Chondrocyte (in vitro differentiated cells): ENCODE data around the gene SF3A2. TPM values are rescaled to one million over a fixed set of nuclear protein-coding genes. Genes with fewer than 3 reads are reported as not detected.

Experiments used
- DNase-seq: peaks from one replicate; pipeline ENCODE4 v3.0.0; 2021; ENCODE audit warnings: mixed read lengths, low spot score
- H3K27ac Mint-ChIP-seq: one replicate; pipeline ENCODE4 v1.8.0; 2021; ENCODE audit warnings: mild to moderate bottlenecking, moderate library complexity, mixed read lengths; ENCODE audit not compliant: unreplicated experiment
- H3K27me3 Mint-ChIP-seq: 2 replicates; pipeline ENCODE4 v1.8.0; 2021; ENCODE audit warnings: low read depth, mixed read lengths
- H3K36me3 Mint-ChIP-seq: 2 replicates; pipeline ENCODE4 v1.8.0; 2021; ENCODE audit warnings: low read depth, mixed read lengths
- H3K4me1 Mint-ChIP-seq: 2 replicates; pipeline ENCODE4 v1.8.0; 2021; ENCODE audit warnings: low read depth, mild to moderate bottlenecking, mixed read lengths
- H3K4me3 Mint-ChIP-seq: one replicate; pipeline ENCODE4 v1.8.0; 2021; ENCODE audit warnings: mild to moderate bottlenecking, moderate library complexity, mixed read lengths; ENCODE audit not compliant: unreplicated experiment
- H3K9me3 Mint-ChIP-seq: 2 replicates; pipeline ENCODE4 v1.8.0; 2021; ENCODE audit warnings: low read depth, mixed read lengths
- CTCF ChIP-seq: fragments of 200-600 bp; sonication (generic); IDR thresholded peaks from 2 replicates; pipeline ENCODE4 v1.5.0; 2021; ENCODE audit warnings: antibody characterized with exemption, mild to moderate bottlenecking, moderate library complexity
- total RNA-seq: library from RNA; stranded (reverse); gene quantifications from 3 replicates; pipeline ENCODE4 v1.2.1, GENCODE V29; 2021

SF3A2 gene
- total RNA-seq, 1 donor from 2014 or later, result 71.2 TPM

- H3K36me3 Mint-ChIP-seq, result peaks cover 7% of the 10 kb centered on the region
- no peaks in the 10 kb centered on the region for H3K27me3 Mint-ChIP-seq
- H3K4me3 Mint-ChIP-seq, result no peak overlapping the region
- no peaks in the 10 kb centered on the region for H3K9me3 Mint-ChIP-seq
- H3K4me1 Mint-ChIP-seq, result peaks cover 26% of the 10 kb centered on the region
- peak; percentile 90 for DNase-seq
- H3K27ac Mint-ChIP-seq, result no peak overlapping the region
- TF ChIP-seq CTCF, result no peak
These were observed 45.7 kb upstream of the SF3A2 start for GRCh38 chr19:2190848-2191455.

- peaks cover 19% of the 10 kb centered on the region for H3K4me1 Mint-ChIP-seq
- H3K27ac Mint-ChIP-seq, result no peak overlapping the region
- no peaks in the 10 kb centered on the region for H3K27me3 Mint-ChIP-seq
- peak; percentile 82 for DNase-seq
- H3K4me3 Mint-ChIP-seq, result no peak overlapping the region
- no peak for TF ChIP-seq CTCF
- peaks cover 7% of the 10 kb centered on the region for H3K36me3 Mint-ChIP-seq
- no peaks in the 10 kb centered on the region for H3K9me3 Mint-ChIP-seq
These were observed 44.9 kb upstream of the SF3A2 start for GRCh38 chr19:2191456-2192310.

DNA sequence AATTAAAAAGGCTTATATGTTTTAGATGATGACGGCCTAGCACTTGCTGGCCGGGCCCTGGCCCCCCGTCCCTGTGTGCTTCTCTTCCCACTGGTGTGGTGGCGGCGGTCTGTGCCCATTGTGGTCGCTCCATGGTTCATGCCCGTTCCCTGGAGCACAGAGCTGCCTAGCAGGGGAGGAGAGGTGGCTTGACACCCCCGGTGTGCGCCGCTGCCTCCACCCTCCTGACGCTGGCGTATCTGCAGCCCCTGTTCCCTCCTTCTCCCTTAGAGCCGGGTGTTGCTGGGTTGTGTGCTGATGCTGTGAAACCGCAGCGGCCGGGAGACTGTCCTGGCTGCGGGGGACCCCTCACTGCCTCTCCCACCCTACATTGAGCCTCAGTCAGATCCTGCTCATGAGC, 43.8 kb upstream of the SF3A2 start:
- TF ChIP-seq CTCF, result no peak
- Mint-ChIP-seq H3K4me3 (no peak overlapping the region), H3K9me3 (no peaks in the 10 kb centered on the region), H3K36me3 (peaks cover 5% of the 10 kb centered on the region), H3K4me1 (peaks cover 9% of the 10 kb centered on the region), H3K27me3 (no peaks in the 10 kb centered on the region), H3K27ac (no peak overlapping the region)
- DNase-seq, result peak; percentile 84

DNA sequence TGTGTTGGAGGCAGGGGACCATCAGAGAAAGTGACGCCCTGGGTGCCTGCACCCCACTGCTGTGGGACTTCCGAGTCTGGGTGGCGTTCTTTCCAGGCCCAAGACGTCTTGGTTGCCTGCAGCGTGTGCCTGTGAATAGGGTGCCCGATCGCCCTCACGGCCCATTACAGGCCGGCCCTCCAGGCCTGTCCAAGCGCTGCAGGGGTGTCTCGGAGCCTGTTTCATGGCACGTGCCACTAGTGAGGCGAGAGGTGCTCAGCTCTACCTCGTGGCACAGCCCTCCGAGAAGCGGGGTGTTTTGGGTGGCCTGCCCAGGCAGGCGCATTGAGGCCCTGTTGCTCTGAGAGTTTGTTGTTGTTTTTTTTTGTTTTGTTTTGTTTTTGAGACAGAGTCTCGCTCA, 42.8 kb upstream of the SF3A2 start:
- DNase-seq, result peak; percentile 74
- Mint-ChIP-seq H3K4me3 (no peak overlapping the region), H3K36me3 (peaks cover 5% of the 10 kb centered on the region), H3K27me3 (no peaks in the 10 kb centered on the region), H3K27ac (no peak overlapping the region), H3K4me1 (peaks cover 10% of the 10 kb centered on the region), H3K9me3 (no peaks in the 10 kb centered on the region)
- TF ChIP-seq CTCF, result no peak

GRCh38 chr19:2194513-2195078, 42.0 kb upstream of the SF3A2 start:
- no peak overlapping the region for H3K27ac Mint-ChIP-seq
- DNase-seq, result peak; percentile 83
- H3K27me3 Mint-ChIP-seq, result no peaks in the 10 kb centered on the region
- TF ChIP-seq CTCF, result no peak
- no peak overlapping the region for H3K4me3 Mint-ChIP-seq
- H3K36me3 Mint-ChIP-seq, result peaks cover 5% of the 10 kb centered on the region
- peaks cover 13% of the 10 kb centered on the region for H3K4me1 Mint-ChIP-seq
- no peaks in the 10 kb centered on the region for H3K9me3 Mint-ChIP-seq
